Left ventricle myocardium inferior (tissue), 1 donor: Measurements from ENCODE around the gene LINC00237. TPM values are rescaled to one million over a fixed set of nuclear protein-coding genes. Genes with fewer than 3 reads are reported as not detected.
A peak's percentile ranks its signal among the peaks of the same experiment; 100 is the strongest.

ENCODE experiments used
- DNase-seq: peaks from one replicate; pipeline ENCODE4 v3.0.0-alpha.2; 2020
- H3K27ac ChIP-seq: fragments of 200-600 bp; replicated peaks from 2 replicates; pipeline ENCODE4 v1.8.0; 2021
- H3K27me3 ChIP-seq: fragments of 200-600 bp; 2 replicates; pipeline ENCODE4 v1.8.0; 2021; ENCODE audit warnings: low read depth
- H3K36me3 ChIP-seq: fragments of 200-600 bp; 2 replicates; pipeline ENCODE4 v1.8.0; 2021
- H3K4me1 ChIP-seq: fragments of 200-600 bp; 2 replicates; pipeline ENCODE4 v1.8.0; 2021
- H3K4me3 ChIP-seq: fragments of 200-600 bp; 2 replicates; pipeline ENCODE4 v1.8.0; 2021; ENCODE audit warnings: mild to moderate bottlenecking, moderate library complexity
- H3K9me3 ChIP-seq: fragments of 200-600 bp; replicated peaks from 2 replicates; pipeline ENCODE4 v1.8.0; 2021
- CTCF ChIP-seq: fragments of 200-600 bp; IDR thresholded peaks from 2 replicates; pipeline ENCODE4 v1.8.0; 2021; ENCODE audit warnings: antibody characterized with exemption, mild to moderate bottlenecking, borderline replicate concordance
- intact Hi-C: fragments of 100-400 bp; cut with micrococcal nuclease; formaldehyde crosslinking; loops from one replicate; pipeline ENCODE4 v1.11.0; 2022
- total RNA-seq: library from RNA; stranded (reverse); fragmentation: NEBNext Ultra II Directional; extraction: Animal tissue kit (Norgen Biotek cat#: 25700); gene quantifications from one replicate; pipeline ENCODE4 v1.2.1, GENCODE V29; 2021
- donor health status: DM: no; HTN: yes; CAD: no; lungs with severe emphysema.

LINC00237 gene
- total RNA-seq, 1 donor from 2014 or later: not detected

- Histone ChIP-seq H3K27ac (no peak overlapping the region), H3K4me1 (no peaks in the 10 kb centered on the region), H3K36me3 (no peaks in the 10 kb centered on the region), H3K27me3 (peaks cover 90% of the 10 kb centered on the region), H3K9me3 (no peaks in the 10 kb centered on the region), H3K4me3 (no peak overlapping the region)
- DNase-seq: peak; percentile 20
- intact Hi-C loops: no loop called here
- TF ChIP-seq CTCF: peak; percentile 61
Observed at GRCh38 chr20:21048841-21049273, 57.3 kb downstream of the LINC00237 start.

- Histone ChIP-seq H3K9me3 (no peaks in the 10 kb centered on the region), H3K4me3 (no peak overlapping the region), H3K27ac (no peak overlapping the region), H3K4me1 (no peaks in the 10 kb centered on the region), H3K36me3 (no peaks in the 10 kb centered on the region), H3K27me3 (peaks cover 84% of the 10 kb centered on the region)
- DNase-seq: no peak
- intact Hi-C loops: no loop called here
- TF ChIP-seq CTCF: no peak
Observed at GRCh38 chr20:21047981-21048380, 58.2 kb downstream of the LINC00237 start.

GRCh38 chr20:21046413-21047070 lies 59.6 kb downstream of the LINC00237 start:
- Histone ChIP-seq H3K9me3 (no peaks in the 10 kb centered on the region), H3K4me3 (no peak overlapping the region)
- no peak for TF ChIP-seq CTCF

More at GRCh38 chr20:21046413-21047070, 59.6 kb downstream of the LINC00237 start:
- Histone ChIP-seq H3K36me3 (no peaks in the 10 kb centered on the region), H3K27me3 (peaks cover 74% of the 10 kb centered on the region), H3K27ac (no peak overlapping the region), H3K4me1 (no peaks in the 10 kb centered on the region)
- DNase-seq: no peak
- intact Hi-C loops: no loop called here

Other genes starting within 250 kb of the LINC00237 start
- 42.3 TPM for gene KIZ, start 19.7 kb upstream of the LINC00237 start, total RNA-seq
- 33.7 TPM for gene XRN2, start 197.0 kb upstream of the LINC00237 start, total RNA-seq